Rectal smooth muscle tissue (tissue), 1 donor: Measurements from ENCODE around the gene NFKBIE.

Experiments
- H3K27ac ChIP-seq: one replicate; pipeline ENCODE4 v1.7.0; 2013; ENCODE audit warnings: low read depth, low read length, inconsistent platforms
- H3K27me3 ChIP-seq: one replicate; pipeline ENCODE4 v1.7.0; 2013; ENCODE audit warnings: low read length; ENCODE audit not compliant: control insufficient read depth, insufficient read depth
- H3K36me3 ChIP-seq: one replicate; pipeline ENCODE4 v1.7.0; 2013; ENCODE audit warnings: low read length; ENCODE audit not compliant: control insufficient read depth, insufficient read depth
- H3K4me1 ChIP-seq: one replicate; pipeline ENCODE4 v1.7.0; 2013; ENCODE audit warnings: low read length; ENCODE audit not compliant: control insufficient read depth, insufficient read depth
- H3K4me3 ChIP-seq: one replicate; pipeline ENCODE4 v1.7.0; 2013; ENCODE audit warnings: low read length
- H3K9ac ChIP-seq: one replicate; pipeline ENCODE4 v1.7.0; 2013; ENCODE audit warnings: low read length

Gene NFKBIE

DNA sequence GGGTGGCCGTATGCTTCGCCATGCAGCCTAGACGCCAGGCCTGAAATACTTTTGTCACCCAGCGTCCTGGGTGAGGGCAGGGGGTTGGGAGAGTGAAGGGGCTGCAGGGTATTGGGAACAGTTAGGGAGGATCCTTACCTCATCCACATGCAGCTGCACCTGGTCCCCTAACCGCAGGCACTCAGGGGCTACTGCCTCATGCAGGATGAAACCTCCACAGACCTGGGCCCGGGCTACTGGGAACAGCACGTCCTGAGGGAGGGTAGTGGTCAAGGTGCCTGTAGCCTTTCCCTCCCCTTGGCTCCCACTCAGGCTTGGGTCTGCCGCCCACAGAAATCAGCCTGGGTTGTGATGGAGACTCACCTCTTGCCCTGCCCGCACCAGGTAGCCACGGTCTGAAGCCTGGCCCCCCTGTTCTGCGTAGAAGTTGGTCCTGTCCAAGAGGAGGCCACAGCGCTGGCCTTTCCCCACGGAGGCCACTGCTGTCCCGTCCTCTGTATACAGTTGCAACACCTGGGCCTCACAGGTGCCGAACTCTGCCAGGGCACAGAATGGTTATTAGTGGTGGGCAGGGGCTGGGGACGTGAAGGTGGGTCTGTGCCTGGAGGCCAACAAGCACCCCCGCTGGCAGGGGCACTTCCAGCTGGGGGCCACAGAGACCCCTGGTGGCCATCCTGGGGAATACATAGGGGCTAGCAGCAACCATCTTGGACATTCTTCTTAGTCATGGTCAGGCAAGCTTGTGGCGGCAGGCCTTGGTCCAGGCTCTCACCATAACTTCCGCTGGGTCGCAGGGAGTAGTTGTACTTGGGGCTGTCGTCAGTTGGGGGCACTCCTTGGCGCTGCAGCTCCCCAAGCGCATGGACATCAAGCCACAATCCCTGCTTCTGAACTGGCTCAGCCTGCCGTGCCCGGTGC, 39.2 kb upstream of the NFKBIE start:
- H3K27ac ChIP-seq = no peak overlapping the region
- H3K4me1 ChIP-seq = no peaks in the 10 kb centered on the region
- H3K36me3 ChIP-seq = peaks cover 48% of the 10 kb centered on the region
- H3K9ac ChIP-seq = no peak overlapping the region
- H3K27me3 ChIP-seq = no peaks in the 10 kb centered on the region
- no peak overlapping the region for H3K4me3 ChIP-seq

DNA sequence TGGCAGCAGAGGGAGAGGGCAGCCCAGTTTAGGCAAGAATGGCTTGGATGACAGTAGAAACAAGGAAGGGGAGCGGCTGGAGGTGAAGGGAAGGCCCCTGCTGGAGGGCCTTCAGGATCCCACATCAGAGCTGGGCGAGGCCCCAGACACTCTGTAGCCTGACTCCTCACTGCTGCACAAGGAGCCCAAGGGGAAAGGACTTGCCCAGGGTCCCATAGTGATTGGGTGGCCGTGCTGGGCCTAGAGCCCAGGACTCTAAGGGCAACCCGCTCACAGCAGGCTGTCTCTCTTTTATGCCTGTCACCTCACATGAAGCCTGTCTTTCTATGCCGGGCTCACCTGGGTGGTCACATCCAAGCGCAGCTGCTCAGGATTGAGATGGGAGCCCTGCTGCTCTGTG, 38.5 kb upstream of the NFKBIE start:
- Histone ChIP-seq H3K4me1 (no peaks in the 10 kb centered on the region), H3K4me3 (no peak overlapping the region), H3K9ac (no peak overlapping the region), H3K36me3 (peaks cover 48% of the 10 kb centered on the region), H3K27ac (no peak overlapping the region), H3K27me3 (no peaks in the 10 kb centered on the region)

DNA sequence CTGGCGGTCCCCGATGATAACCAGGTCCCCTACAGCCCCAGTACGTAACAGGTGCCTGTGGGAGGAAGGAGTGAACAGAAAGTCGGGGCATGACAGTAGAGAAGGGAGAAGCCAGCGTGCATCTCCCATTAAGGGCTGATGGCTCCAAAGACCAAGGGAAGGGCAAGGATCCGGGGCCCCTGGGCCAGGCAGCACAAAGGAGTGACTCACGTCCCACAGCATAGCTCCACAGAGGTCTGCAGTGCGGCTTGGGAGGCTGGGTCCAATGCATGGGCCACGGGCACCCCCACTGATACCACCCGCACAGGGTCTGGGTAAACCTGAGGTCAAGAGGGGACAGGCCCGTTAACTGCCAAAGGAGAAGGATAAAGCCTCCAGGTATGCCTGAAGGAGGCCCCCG, 37.5 kb upstream of the NFKBIE start:
- no peak overlapping the region for H3K27ac ChIP-seq
- H3K4me1 ChIP-seq = no peaks in the 10 kb centered on the region
- H3K9ac ChIP-seq = no peak overlapping the region
- H3K27me3 ChIP-seq = no peaks in the 10 kb centered on the region
- peaks cover 46% of the 10 kb centered on the region for H3K36me3 ChIP-seq
- no peak overlapping the region for H3K4me3 ChIP-seq

DNA sequence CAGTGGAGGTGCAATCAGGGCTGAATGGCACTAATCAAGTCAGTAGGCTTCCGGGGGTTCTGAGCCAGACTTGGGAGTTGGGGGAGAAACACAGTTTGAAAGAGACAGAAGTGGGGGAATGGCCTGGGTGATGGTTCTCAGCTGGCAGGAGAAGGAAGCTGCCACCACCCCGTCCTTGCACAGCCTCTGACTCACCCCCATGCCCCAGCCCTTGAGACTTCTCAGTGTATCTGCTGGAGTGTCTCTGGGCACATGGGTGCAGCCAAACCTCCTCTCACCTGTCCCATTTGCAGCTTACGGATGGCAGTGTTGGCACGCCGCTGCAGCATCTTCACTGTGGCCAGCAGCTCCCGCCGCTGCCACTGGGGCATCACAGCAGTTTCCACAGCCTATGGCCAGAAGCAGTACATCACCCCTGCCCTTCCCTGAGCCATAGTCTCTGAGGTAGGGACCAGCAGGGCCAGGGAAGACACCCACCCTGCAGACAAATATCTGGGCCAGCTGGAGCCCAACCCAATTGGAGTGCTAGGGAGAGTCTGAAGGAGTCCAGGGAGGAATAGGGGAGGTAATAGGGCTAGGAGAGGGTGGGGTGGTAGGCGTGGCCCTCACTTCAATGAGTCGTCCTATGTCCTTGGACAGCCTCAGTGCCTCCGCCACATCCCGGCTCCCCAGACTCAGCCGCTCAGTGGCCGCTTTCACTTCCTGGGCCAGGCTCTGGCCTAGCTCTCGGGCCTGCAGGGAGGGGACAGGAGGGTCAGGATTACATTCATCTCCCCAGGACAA, 36.6 kb upstream of the NFKBIE start:
- Histone ChIP-seq H3K4me1 (no peaks in the 10 kb centered on the region), H3K36me3 (peaks cover 40% of the 10 kb centered on the region), H3K9ac (no peak overlapping the region), H3K27me3 (peaks cover 4% of the 10 kb centered on the region), H3K4me3 (no peak overlapping the region), H3K27ac (no peak overlapping the region)

DNA sequence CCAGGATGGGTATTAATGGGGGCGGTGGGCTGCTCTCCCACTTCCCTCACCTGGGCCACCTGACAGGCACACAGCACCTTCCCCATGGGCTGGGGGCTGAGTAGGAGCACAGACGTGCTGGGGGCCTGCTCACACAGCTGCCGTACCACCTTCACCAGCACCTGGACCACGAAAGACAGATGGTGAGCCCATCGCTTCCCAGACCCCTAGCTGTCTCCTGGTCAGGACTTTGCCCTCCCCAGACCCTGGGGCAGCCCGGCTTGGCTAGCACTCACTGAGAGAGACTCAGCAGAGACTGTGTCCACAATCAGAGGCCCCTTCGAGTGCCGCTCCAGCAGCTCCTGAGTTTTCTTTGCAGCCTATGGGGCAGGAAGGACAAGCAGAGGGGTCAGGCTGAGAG, 35.8 kb upstream of the NFKBIE start:
- H3K36me3 ChIP-seq = peaks cover 36% of the 10 kb centered on the region
- peaks cover 12% of the 10 kb centered on the region for H3K27me3 ChIP-seq
- H3K9ac ChIP-seq = no peak overlapping the region
- H3K27ac ChIP-seq = no peak overlapping the region
- H3K4me1 ChIP-seq = no peaks in the 10 kb centered on the region
- no peak overlapping the region for H3K4me3 ChIP-seq

DNA sequence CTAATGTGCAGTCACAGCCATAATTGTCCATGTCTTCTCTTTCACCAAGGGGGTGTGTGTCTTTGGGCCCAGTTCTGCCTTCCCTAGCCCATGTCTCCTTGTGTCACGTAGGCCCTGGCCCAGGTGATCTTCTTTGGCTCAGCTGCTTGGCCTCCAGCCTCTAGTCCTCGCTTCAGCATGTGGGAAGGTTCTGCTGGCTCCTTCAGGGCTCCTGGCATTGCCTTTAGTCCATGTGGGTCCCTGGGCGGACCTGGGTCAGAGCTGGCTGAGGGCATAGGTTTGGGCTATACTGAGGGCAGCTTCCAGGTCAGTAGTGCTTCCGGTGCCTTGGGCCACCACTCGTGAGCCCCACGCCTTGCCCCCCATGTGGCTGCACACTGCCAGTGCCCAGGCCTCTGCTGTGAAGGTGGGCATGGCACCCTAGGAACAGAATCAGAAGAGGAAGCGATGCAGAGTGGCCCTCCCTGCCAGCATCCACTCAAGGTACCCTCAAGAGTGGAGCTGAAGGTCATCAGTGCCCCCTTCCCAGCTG, 35.0 kb upstream of the NFKBIE start:
- no peak overlapping the region for H3K27ac ChIP-seq
- no peaks in the 10 kb centered on the region for H3K4me1 ChIP-seq
- peaks cover 17% of the 10 kb centered on the region for H3K27me3 ChIP-seq
- H3K4me3 ChIP-seq = no peak overlapping the region
- peaks cover 29% of the 10 kb centered on the region for H3K36me3 ChIP-seq
- no peak overlapping the region for H3K9ac ChIP-seq

DNA sequence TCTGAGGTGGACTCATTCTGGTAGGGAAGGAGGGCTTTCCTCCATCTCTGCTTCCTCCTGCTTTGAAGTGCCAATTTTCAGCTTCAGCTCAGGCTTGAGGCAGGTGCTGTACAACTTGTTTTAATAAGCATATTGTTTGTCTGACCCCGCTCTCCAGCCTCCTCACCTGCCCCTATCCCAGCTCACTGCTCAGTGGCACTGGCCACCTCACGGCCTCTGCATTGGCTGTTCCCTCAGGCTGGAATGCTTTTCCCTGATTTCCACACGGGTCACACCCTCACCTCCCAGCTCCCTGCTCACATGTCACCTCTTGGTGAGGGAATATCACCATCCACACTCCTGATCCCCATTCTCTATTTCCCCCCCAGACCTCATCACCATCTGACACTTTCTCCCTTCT, 33.5 kb upstream of the NFKBIE start:
- Histone ChIP-seq H3K27ac (no peak overlapping the region), H3K4me1 (no peaks in the 10 kb centered on the region), H3K4me3 (no peak overlapping the region), H3K9ac (no peak overlapping the region), H3K27me3 (peaks cover 23% of the 10 kb centered on the region), H3K36me3 (peaks cover 18% of the 10 kb centered on the region)

DNA sequence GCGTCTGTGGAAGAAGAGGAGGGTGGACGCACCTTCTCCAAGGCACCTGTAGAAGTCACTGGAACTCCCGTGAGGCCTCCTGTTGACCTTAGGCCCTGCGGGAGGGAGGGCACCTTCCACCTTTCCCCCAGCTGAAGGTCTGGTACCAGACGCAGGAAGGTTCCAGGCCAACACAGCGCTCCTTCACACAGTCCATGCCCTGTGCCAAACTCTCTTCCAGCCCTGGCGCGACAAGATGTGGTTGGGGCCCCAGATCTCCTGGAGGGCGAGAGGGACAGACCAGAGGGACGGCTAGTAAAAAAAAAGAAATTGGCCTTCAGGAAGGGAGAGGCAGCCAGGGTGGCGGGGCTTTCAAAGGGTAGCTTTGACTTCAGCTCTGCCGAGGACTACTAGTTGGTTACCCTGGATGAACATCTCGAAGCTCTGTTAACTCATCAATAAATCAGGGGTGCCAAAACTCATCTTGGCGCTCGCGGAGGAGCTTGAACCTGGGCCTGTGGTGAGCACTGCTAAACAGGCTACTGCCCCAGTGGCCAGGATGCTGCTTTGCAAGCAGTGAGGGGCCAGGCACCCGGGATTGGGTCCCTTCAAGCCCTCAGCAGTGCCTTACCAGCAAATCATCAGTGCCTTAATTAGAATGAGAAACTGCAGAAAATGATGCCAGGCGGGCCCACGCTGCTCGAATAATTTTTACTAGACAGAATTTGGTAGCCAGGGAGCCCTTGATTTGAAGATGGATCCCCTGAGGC, 32.9 kb upstream of the NFKBIE start:
- Histone ChIP-seq H3K27me3 (peaks cover 23% of the 10 kb centered on the region), H3K27ac (no peak overlapping the region), H3K4me1 (no peaks in the 10 kb centered on the region), H3K9ac (no peak overlapping the region), H3K36me3 (peaks cover 18% of the 10 kb centered on the region), H3K4me3 (peak overlapping the region; percentile 52)

DNA sequence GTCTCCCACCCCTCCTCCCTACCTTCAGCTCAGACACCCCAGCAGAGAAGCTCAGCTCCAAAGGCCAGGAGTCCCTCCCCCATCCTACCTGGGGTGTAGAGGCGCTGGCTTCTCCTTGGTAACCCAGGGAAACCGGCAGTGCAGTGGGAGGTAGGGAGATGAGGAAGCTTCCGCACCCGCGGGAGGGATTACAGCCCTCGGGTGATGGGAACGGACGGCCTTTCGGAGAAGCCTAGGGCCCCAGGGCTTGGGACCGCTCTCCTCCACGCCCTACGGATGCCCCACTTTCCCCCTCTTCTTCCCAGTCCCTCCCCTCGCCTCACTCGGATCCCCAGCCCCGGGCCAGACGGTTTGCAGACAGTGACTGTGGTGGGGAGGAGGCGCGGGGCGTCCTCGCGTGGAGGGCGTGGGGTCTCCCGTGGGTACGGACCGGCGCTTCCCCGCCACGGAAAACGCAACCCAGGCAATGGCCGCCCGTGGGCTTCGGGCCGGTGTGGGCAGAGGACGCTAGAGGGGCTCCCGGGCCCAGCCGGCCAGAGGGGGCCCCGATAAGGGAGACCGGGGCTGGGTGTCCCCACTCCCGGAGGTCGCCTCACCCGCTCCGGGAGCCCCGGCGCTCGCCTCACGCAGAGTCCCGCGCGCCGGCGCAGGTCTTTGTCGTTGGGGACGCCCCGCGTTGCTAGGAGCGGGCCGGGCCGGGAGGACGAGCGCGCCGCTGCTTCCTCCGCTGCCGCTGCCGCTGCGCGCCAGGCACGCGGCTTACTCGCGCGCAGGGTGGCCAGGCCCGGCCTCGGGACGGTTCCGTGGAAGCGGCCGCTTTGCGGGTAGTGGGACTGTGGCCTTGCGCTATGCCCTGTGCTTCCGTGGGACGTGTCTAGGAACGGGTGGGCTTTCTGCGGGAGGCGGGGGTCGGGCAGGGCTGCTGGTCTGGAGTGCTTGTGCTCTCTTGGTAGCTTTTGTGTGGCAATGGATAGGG, 32.0 kb upstream of the NFKBIE start:
- Histone ChIP-seq H3K4me1 (no peaks in the 10 kb centered on the region), H3K9ac (no peak overlapping the region), H3K27me3 (peaks cover 23% of the 10 kb centered on the region), H3K4me3 (peak overlapping the region; percentile 52), H3K27ac (no peak overlapping the region), H3K36me3 (peaks cover 9% of the 10 kb centered on the region)

DNA sequence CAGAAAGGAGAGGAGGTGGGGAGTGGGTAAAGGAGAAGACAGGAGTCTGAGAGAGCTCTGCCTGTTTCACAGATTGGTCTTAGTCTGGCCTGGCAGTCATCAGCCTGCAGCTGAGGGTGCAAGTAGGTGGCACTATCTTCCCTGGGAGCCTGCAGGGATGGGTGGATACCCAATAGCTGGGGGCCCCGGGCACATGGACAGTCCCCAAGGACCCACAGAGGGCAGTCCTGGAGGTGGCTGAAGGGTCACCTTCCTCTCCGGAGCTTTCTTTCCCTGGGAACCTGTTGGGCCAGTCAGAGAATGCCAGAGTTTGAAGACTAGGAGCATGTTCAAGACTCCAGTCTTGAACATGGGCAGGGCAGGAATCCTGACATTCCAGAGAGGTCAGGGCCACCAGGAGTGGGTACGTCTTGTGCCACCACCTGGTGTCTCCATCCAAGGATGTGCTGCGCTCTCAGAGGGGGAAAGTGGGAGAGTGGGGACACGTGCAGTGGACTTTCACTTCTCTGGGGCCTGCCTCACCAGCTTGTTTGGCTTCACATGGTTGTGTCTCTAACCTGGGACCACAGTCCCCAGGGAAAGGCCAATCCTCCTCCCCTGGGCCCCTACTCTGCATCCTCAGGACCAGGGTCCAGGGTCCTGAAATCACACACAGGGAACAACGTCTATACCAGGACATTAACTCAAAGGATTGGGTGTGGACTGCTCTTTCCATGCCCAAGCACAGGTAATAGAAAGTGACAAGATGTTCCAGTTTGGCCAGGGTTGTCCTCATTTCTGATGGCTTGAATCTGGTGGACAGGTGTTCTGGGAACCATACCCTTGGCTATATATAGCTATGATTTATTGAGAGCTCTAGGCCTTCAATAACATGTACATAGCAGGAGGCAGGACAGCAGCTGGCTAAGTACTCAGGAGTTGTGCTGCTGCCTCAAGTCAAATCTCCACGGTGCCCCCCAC, 29.8 kb upstream of the NFKBIE start:
- Histone ChIP-seq H3K4me1 (no peaks in the 10 kb centered on the region), H3K4me3 (no peak overlapping the region), H3K36me3 (no peaks in the 10 kb centered on the region), H3K27me3 (peaks cover 35% of the 10 kb centered on the region), H3K9ac (no peak overlapping the region), H3K27ac (no peak overlapping the region)
